ENCODE measurements around the gene TRIP12.
"Not testable (repeated sequence)": the region's sequence is repeated elsewhere in the genome, so short reads cannot be mapped to it uniquely, and the experiment has no call there.

The TRIP12 gene

GRCh38 chr2:229765721-229766120 lies 156.1 kb downstream of the TRIP12 start:
- H3K4me2 ChIP-seq (ENCODE audit: low read depth, low read length, poor library complexity, severe bottlenecking): no peak overlapping the region
- H3K9ac ChIP-seq (ENCODE audit: low read depth, low read length, poor library complexity, severe bottlenecking): no peak overlapping the region
- H3K9me2 ChIP-seq (replicated peaks; ENCODE audit: low read depth, low read length): no peaks in the 10 kb centered on the region
- H4K20me1 ChIP-seq (ENCODE audit: insufficient read depth, low read length, poor library complexity, severe bottlenecking): no peaks in the 10 kb centered on the region
- H3K4me1 ChIP-seq (ENCODE audit: insufficient read depth, low read length, poor library complexity, severe bottlenecking): no peaks in the 10 kb centered on the region
- H3F3A ChIP-seq (ENCODE audit: low read depth): no peaks in the 10 kb centered on the region
- H3K27me3 ChIP-seq (ENCODE audit: insufficient read depth, low read length, poor library complexity, severe bottlenecking): no peaks in the 10 kb centered on the region
- no peaks in the 10 kb centered on the region for H3K79me2 ChIP-seq (ENCODE audit: insufficient read depth, low read length)
- no peak for TF ChIP-seq CTCF (conservative IDR thresholded peaks at IDR 0.05; ENCODE audit: low read length)
- TF ChIP-seq EZH2phosphoT487 (IDR thresholded peaks at IDR 0.05; ENCODE audit: borderline replicate concordance): no peak
- peaks cover 71% of the 10 kb centered on the region; the same call in 1 of the 2 replicates for H3K36me3 ChIP-seq (ENCODE audit: insufficient read depth, low read length)
- H2AFZ ChIP-seq (ENCODE audit: low read length): no peak overlapping the region
- no peaks in the 10 kb centered on the region for H3K9me3 ChIP-seq (ENCODE audit: insufficient read depth, low read depth, low read length)
- H3K4me3 ChIP-seq (ENCODE audit: low read length, poor library complexity, severe bottlenecking): no peak overlapping the region

GRCh38 chr2:229761663-229762062 lies 160.1 kb downstream of the TRIP12 start:
- Histone ChIP-seq H3K79me2 (ENCODE audit: insufficient read depth, low read length) (no peaks in the 10 kb centered on the region), H3K4me1 (ENCODE audit: insufficient read depth, low read length, poor library complexity, severe bottlenecking) (no peaks in the 10 kb centered on the region), H3K9me2 (replicated peaks; ENCODE audit: low read depth, low read length) (no peaks in the 10 kb centered on the region), H4K20me1 (ENCODE audit: insufficient read depth, low read length, poor library complexity, severe bottlenecking) (no peaks in the 10 kb centered on the region), H3F3A (ENCODE audit: low read depth) (no peaks in the 10 kb centered on the region), H3K9ac (ENCODE audit: low read depth, low read length, poor library complexity, severe bottlenecking) (no peak overlapping the region), H3K4me2 (ENCODE audit: low read depth, low read length, poor library complexity, severe bottlenecking) (no peak overlapping the region), H3K27me3 (ENCODE audit: insufficient read depth, low read length, poor library complexity, severe bottlenecking) (no peaks in the 10 kb centered on the region), H3K36me3 (ENCODE audit: insufficient read depth, low read length) (peaks cover 34% of the 10 kb centered on the region; the same call in 1 of the 2 replicates), H3K9me3 (ENCODE audit: insufficient read depth, low read depth, low read length) (no peaks in the 10 kb centered on the region), H2AFZ (ENCODE audit: low read length) (no peak overlapping the region), H3K4me3 (ENCODE audit: low read length, poor library complexity, severe bottlenecking) (no peak overlapping the region)
- TF ChIP-seq CTCF (conservative IDR thresholded peaks at IDR 0.05; ENCODE audit: low read length) (no peak), EZH2phosphoT487 (IDR thresholded peaks at IDR 0.05; ENCODE audit: borderline replicate concordance) (no peak)

- not testable (repeated sequence) for H3K4me1 ChIP-seq (ENCODE audit: insufficient read depth, low read length, poor library complexity, severe bottlenecking); H3F3A ChIP-seq (ENCODE audit: low read depth); H3K9ac ChIP-seq (ENCODE audit: low read depth, low read length, poor library complexity, severe bottlenecking); H3K9me2 ChIP-seq (replicated peaks; ENCODE audit: low read depth, low read length); H3K4me3 ChIP-seq (ENCODE audit: low read length, poor library complexity, severe bottlenecking); H3K36me3 ChIP-seq (ENCODE audit: insufficient read depth, low read length); H3K4me2 ChIP-seq (ENCODE audit: low read depth, low read length, poor library complexity, severe bottlenecking); H3K79me2 ChIP-seq (ENCODE audit: insufficient read depth, low read length); H3K27me3 ChIP-seq (ENCODE audit: insufficient read depth, low read length, poor library complexity, severe bottlenecking); H2AFZ ChIP-seq (ENCODE audit: low read length); H3K9me3 ChIP-seq (ENCODE audit: insufficient read depth, low read depth, low read length); H4K20me1 ChIP-seq (ENCODE audit: insufficient read depth, low read length, poor library complexity, severe bottlenecking)
Measured at GRCh38 chr2:229757462-229757861, 164.3 kb downstream of the TRIP12 start.

- no peaks in the 10 kb centered on the region for H4K20me1 ChIP-seq (ENCODE audit: insufficient read depth, low read length, poor library complexity, severe bottlenecking)
- H3K36me3 ChIP-seq (ENCODE audit: insufficient read depth, low read length): no peaks in the 10 kb centered on the region
- H3K9me2 ChIP-seq (replicated peaks; ENCODE audit: low read depth, low read length): no peaks in the 10 kb centered on the region
- H3K4me3 ChIP-seq (ENCODE audit: low read length, poor library complexity, severe bottlenecking): no peak overlapping the region
- H3K9ac ChIP-seq (ENCODE audit: low read depth, low read length, poor library complexity, severe bottlenecking): no peak overlapping the region
- H3K27me3 ChIP-seq (ENCODE audit: insufficient read depth, low read length, poor library complexity, severe bottlenecking): no peaks in the 10 kb centered on the region
- no peak for TF ChIP-seq EZH2phosphoT487 (IDR thresholded peaks at IDR 0.05; ENCODE audit: borderline replicate concordance)
- no peak for TF ChIP-seq CTCF (conservative IDR thresholded peaks at IDR 0.05; ENCODE audit: low read length)
- H3K79me2 ChIP-seq (ENCODE audit: insufficient read depth, low read length): no peaks in the 10 kb centered on the region
- H3K9me3 ChIP-seq (ENCODE audit: insufficient read depth, low read depth, low read length): no peaks in the 10 kb centered on the region
- H2AFZ ChIP-seq (ENCODE audit: low read length): no peak overlapping the region
- H3K4me2 ChIP-seq (ENCODE audit: low read depth, low read length, poor library complexity, severe bottlenecking): no peak overlapping the region
- H3K4me1 ChIP-seq (ENCODE audit: insufficient read depth, low read length, poor library complexity, severe bottlenecking): no peaks in the 10 kb centered on the region
- H3F3A ChIP-seq (ENCODE audit: low read depth): no peaks in the 10 kb centered on the region
Measured at GRCh38 chr2:229752970-229753729, 168.7 kb downstream of the TRIP12 start.

Measured in Loucy (cell line).